ENCODE measurements around the gene SCG2.

GRCh38 chr2:223611061-223611460 lies 8.9 kb upstream of the SCG2 start:
- TF ChIP-seq EZH2 (optimal IDR thresholded peaks at IDR 0.05; ENCODE audit: low read depth, low read length) (no peak), CTCF (IDR thresholded peaks at IDR 0.05; ENCODE audit: low read length) (no peak), EZH2phosphoT487 (IDR thresholded peaks at IDR 0.05; ENCODE audit: low read length) (no peak)

Measured in MM.1S (cell line).